HepG2 (cell line): ENCODE results near the gene GTF2A2. TPM values are rescaled to one million over a fixed set of nuclear protein-coding genes. Genes with fewer than 3 reads are reported as not detected.
A peak's percentile ranks its signal among the peaks of the same experiment; 100 is the strongest.

Experiments
- AKAP8 ChIP-seq: sonication (generic); formaldehyde crosslinking; IDR thresholded peaks from 2 replicates; pipeline ENCODE4 v1.5.1; 2020; ENCODE audit warnings: mild to moderate bottlenecking, missing genetic modification reagents
- CENPX ChIP-seq: sonication (generic); formaldehyde crosslinking; IDR thresholded peaks from 2 replicates; pipeline ENCODE4 v1.9.0; 2021; ENCODE audit warnings: mild to moderate bottlenecking, missing genetic modification reagents, moderate library complexity
- ETS1 ChIP-seq: sonication (generic); formaldehyde crosslinking; IDR thresholded peaks from 2 replicates; pipeline ENCODE4 v1.4.0; 2020; ENCODE audit warnings: missing genetic modification reagents
- FOSL1 ChIP-seq: sonication (generic); formaldehyde crosslinking; IDR thresholded peaks from 2 replicates; pipeline ENCODE4 v1.9.0; 2021; ENCODE audit warnings: missing genetic modification reagents, borderline replicate concordance
- GABPB1 ChIP-seq: IDR thresholded peaks from 2 replicates; pipeline ENCODE4 v1.6.1; 2016; ENCODE audit warnings: mild to moderate bottlenecking, missing genetic modification reagents, moderate library complexity, missing compliant biosample characterization
- HES4 ChIP-seq: sonication (generic); formaldehyde crosslinking; IDR thresholded peaks from 2 replicates; pipeline ENCODE4 v1.9.0; 2021; ENCODE audit warnings: mild to moderate bottlenecking, missing genetic modification reagents, borderline replicate concordance
- HNRNPLL ChIP-seq: fragments of 200-400 bp; formaldehyde crosslinking; IDR thresholded peaks from 2 replicates; pipeline ENCODE4 v1.6.1; 2017; ENCODE audit warnings: mild to moderate bottlenecking, low read depth, low read length; ENCODE audit not compliant: poor library complexity, severe bottlenecking
- NCOR1 ChIP-seq: fragments of 200-600 bp; sonication (generic); IDR thresholded peaks from 2 replicates; pipeline ENCODE4 v1.7.0; 2017; ENCODE audit warnings: antibody characterized with exemption, low read length, borderline replicate concordance
- NR2F2 ChIP-seq: IDR thresholded peaks from 2 replicates; pipeline ENCODE4 v1.6.1; 2012; ENCODE audit warnings: low read depth, inconsistent platforms, borderline replicate concordance
- RXRB ChIP-seq: IDR thresholded peaks from 2 replicates; pipeline ENCODE4 v1.6.1; 2016; ENCODE audit warnings: borderline replicate concordance, missing genetic modification reagents, missing compliant biosample characterization
- SIN3A ChIP-seq: IDR thresholded peaks from 2 replicates; pipeline ENCODE4 v1.6.1; 2011; ENCODE audit warnings: low read depth, mild to moderate bottlenecking, control low read depth, low read length, borderline replicate concordance
- SYNCRIP ChIP-seq: fragments of 200-400 bp; formaldehyde crosslinking; IDR thresholded peaks from 2 replicates; pipeline ENCODE4 v1.6.1; 2018; ENCODE audit warnings: mild to moderate bottlenecking, low read depth, low read length; ENCODE audit not compliant: insufficient read depth
- XBP1 ChIP-seq: sonication (generic); formaldehyde crosslinking; IDR thresholded peaks from 2 replicates; pipeline ENCODE4 v1.5.0; 2020; ENCODE audit warnings: missing genetic modification reagents
- XRCC5 ChIP-seq: fragments of 200-400 bp; formaldehyde crosslinking; optimal IDR thresholded peaks from 2 replicates; pipeline ENCODE3; 2017; ENCODE audit warnings: mild to moderate bottlenecking, low read length
- ZNF101 ChIP-seq: sonication (generic); formaldehyde crosslinking; IDR thresholded peaks from 2 replicates; pipeline ENCODE4 v1.4.0; 2020; ENCODE audit warnings: mild to moderate bottlenecking, low read depth, missing genetic modification reagents, borderline replicate concordance
- ZNF124 ChIP-seq: sonication (generic); formaldehyde crosslinking; IDR thresholded peaks from 2 replicates; pipeline ENCODE4 v1.4.0; 2020; ENCODE audit warnings: missing genetic modification reagents
- ZNF17 ChIP-seq: sonication (generic); formaldehyde crosslinking; IDR thresholded peaks from 2 replicates; pipeline ENCODE4 v1.5.0; 2020; ENCODE audit warnings: mild to moderate bottlenecking, missing genetic modification reagents
- ZNF20 ChIP-seq: sonication (generic); formaldehyde crosslinking; IDR thresholded peaks from 2 replicates; pipeline ENCODE4 v1.4.0; 2020; ENCODE audit warnings: mild to moderate bottlenecking, moderate library complexity, missing genetic modification reagents
- ZNF253 ChIP-seq: sonication (generic); formaldehyde crosslinking; IDR thresholded peaks from 2 replicates; pipeline ENCODE4 v1.8.0; 2022; ENCODE audit warnings: mild to moderate bottlenecking, missing genetic modification reagents, borderline replicate concordance
- ZNF280B ChIP-seq: sonication (generic); formaldehyde crosslinking; IDR thresholded peaks from 2 replicates; pipeline ENCODE4 v1.5.0; 2020; ENCODE audit warnings: missing genetic modification reagents, mild to moderate bottlenecking, borderline replicate concordance
- ZNF580 ChIP-seq: IDR thresholded peaks from 2 replicates; pipeline ENCODE4 v1.6.1; 2016; ENCODE audit warnings: low read depth, borderline replicate concordance
- ZNF672 ChIP-seq: sonication (generic); formaldehyde crosslinking; IDR thresholded peaks from 2 replicates; pipeline ENCODE4 v1.8.1; 2022; ENCODE audit warnings: missing genetic modification reagents
- ZNF691 ChIP-seq: sonication (generic); formaldehyde crosslinking; IDR thresholded peaks from 2 replicates; pipeline ENCODE4 v1.4.0; 2020; ENCODE audit warnings: missing genetic modification reagents, low read depth, mild to moderate bottlenecking, borderline replicate concordance
- ZNF713 ChIP-seq: sonication (generic); formaldehyde crosslinking; IDR thresholded peaks from 2 replicates; pipeline ENCODE4 v1.4.0; 2020; ENCODE audit warnings: mild to moderate bottlenecking, missing genetic modification reagents
- ZNF780A ChIP-seq: sonication (generic); formaldehyde crosslinking; IDR thresholded peaks from 2 replicates; pipeline ENCODE4 v1.8.0; 2022; ENCODE audit warnings: mild to moderate bottlenecking, missing genetic modification reagents, moderate library complexity
- ZNF879 ChIP-seq: sonication (generic); formaldehyde crosslinking; IDR thresholded peaks from 2 replicates; pipeline ENCODE4 v1.8.1; 2023; ENCODE audit warnings: missing genetic modification reagents
- ZSCAN31 ChIP-seq: sonication (generic); formaldehyde crosslinking; IDR thresholded peaks from 2 replicates; pipeline ENCODE4 v1.5.0; 2020; ENCODE audit warnings: low read depth, mild to moderate bottlenecking, missing genetic modification reagents
- polyA plus RNA-seq, 8 experiments: library from polyadenylated mRNA; depleted of rRNA in 3 of 8; stranded (reverse) in 7 of 8; unstranded in 1 of 8; fragments of >200 nt; fragmentation: Illumina TruSeq in 4 of 8; extraction: Trizol in 4 of 8; gene quantifications; 2 replicates each; pipeline versions ENCODE4 v1.2.1 to v1.2.3, GENCODE V29; 2011 to 2016; ENCODE audit warnings: low read depth in 4 of 8, missing spikeins in 1 of 8, mixed read lengths in 1 of 8; ENCODE audit not compliant: insufficient read depth in 1 of 8
- total RNA-seq, 5 experiments: library from RNA; depleted of rRNA; stranded (reverse); fragments of >200 nt; fragmentation: Illumina TruSeq; extraction: Trizol; gene quantifications; 2 replicates each; pipeline ENCODE4 v1.2.3, GENCODE V29; 2016; ENCODE audit warnings: low read depth in 1 of 5

The GTF2A2 gene
- total and polyA plus RNA-seq, 2 of the 13 experiments (the other 11 are each of a cell fraction or from before 2014, with no cell fraction given), result 24.4 to 106 TPM

DNA sequence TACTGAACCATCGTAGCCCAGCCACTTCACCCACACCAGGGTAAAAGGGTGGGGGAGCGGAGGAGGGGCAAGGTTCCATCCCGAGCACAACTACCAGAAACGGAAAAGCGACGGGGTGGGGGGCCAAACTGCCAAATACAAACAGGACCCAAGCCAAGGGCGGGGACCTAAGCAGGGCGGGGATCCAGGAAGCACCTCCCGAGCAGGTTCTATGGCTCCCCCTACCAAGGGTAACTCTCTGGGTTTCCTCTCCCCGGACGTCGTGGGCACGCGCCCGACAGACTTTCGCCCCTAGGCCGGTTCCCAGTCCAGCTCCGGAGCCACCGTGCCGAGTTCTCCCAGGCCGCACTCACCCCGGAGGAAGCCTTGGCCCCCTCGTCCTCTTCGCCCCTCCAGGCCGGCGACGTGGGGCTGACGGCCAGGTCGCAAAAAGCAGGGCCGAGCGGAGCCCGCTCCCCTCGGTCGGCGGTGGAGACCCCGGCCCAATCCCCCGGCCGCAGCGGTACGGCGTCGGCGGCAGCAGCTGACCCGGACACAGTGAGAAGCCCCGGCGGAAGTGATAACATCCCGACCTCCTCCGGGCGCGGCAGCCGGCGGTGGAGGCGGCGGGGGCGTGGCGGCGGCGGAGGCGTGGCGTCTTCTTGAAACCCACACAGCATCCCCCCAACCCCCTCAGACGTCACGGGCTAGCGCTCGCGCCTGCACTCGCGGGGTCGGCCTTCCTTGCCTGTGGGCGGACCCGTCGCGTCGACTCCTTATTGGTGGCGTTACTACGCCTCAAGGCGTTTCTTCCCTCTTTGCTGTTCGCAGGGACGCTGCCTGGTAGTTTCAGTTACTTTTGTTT, 31.7 kb upstream of the GTF2A2 start, which contains the start of gene BNIP2 (continued):
- TF ChIP-seq SYNCRIP (no peak), ZNF17 (CRISPR knock-in tag) (no peak), ZNF780A (0 out of 2 replicates have a peak, but pooled peaks have one; percentile 49), ETS1 (CRISPR knock-in tag) (no peak), ZNF20 (CRISPR knock-in tag) (no peak), HES4 (peak; percentile 93), SIN3A (peak; percentile 57; the same call in 1 of the 2 replicates), ZNF691 (CRISPR knock-in tag) (no peak; the same call in 1 of the 2 replicates), AKAP8 (CRISPR knock-in tag) (peak; percentile 79), CENPX (CRISPR knock-in tag) (no peak), GABPB1 (CRISPR knock-in tag) (peak; percentile 99), RXRB (CRISPR knock-in tag) (peak; percentile 8; the same call in 1 of the 2 replicates), ZNF713 (0 out of 2 replicates have a peak, but pooled peaks have one; percentile 25), ZNF280B (peak; percentile 62; the same call in 1 of the 2 replicates), NCOR1 (no peak), ZNF253 (CRISPR knock-in tag) (no peak), ZNF879 (CRISPR knock-in tag) (no peak), ZNF672 (CRISPR knock-in tag) (no peak), XRCC5 (peak; percentile 37), ZSCAN31 (peak; percentile 76), ZNF580 (CRISPR knock-in tag) (peak; percentile 57; the same call in 1 of the 2 replicates), NR2F2 (no peak), HNRNPLL (peak; percentile 78), ZNF124 (no peak), XBP1 (CRISPR knock-in tag) (no peak), FOSL1 (CRISPR knock-in tag) (no peak), ZNF101 (CRISPR knock-in tag) (no peak)
